Right cardiac atrium (tissue), 5 donors: ENCODE measurements around the gene GABPB2. TPM values are rescaled to one million over a fixed set of nuclear protein-coding genes. Genes with fewer than 3 reads are reported as not detected.
"Not testable (repeated sequence)": the region's sequence is repeated elsewhere in the genome, so short reads cannot be mapped to it uniquely, and the experiment has no call there.

Experiments used
- ATAC-seq, 2 donors: fragments of 200-7000 bp; cut with Tn5 transposase; one replicate each; pipeline versions ENCODE4 v1.8.0 to v1.9.1; 2020; ENCODE audit warnings: moderate library complexity in 2 of 2, mild to moderate bottlenecking in 1 of 2
- DNase-seq, 3 donors: peaks; one replicate each; pipeline ENCODE4 v3.0.0-alpha.2; 2020
- H3K27ac ChIP-seq: one replicate; pipeline ENCODE4 v1.5.1; 2013; ENCODE audit warnings: mild to moderate bottlenecking, low read length, control low read depth, moderate library complexity
- H3K27me3 ChIP-seq: one replicate; pipeline ENCODE4 v1.6.1; 2013; ENCODE audit not compliant: control insufficient read depth, insufficient read depth
- H3K4me1 ChIP-seq: one replicate; pipeline ENCODE4 v1.6.1; 2013; ENCODE audit warnings: low read length; ENCODE audit not compliant: control insufficient read depth, insufficient read depth
- H3K4me3 ChIP-seq: one replicate; pipeline ENCODE4 v1.5.1; 2013; ENCODE audit warnings: low read length, control low read depth
- H3K9me3 ChIP-seq: one replicate; pipeline ENCODE4 v1.6.1; 2013; ENCODE audit warnings: low read length; ENCODE audit not compliant: control insufficient read depth
- WGBS: extraction: QIAGEN DNeasy Blood & Tissue Kit; methylation state at CpG from one replicate; pipeline ENCODE4 v1.1.7; 2013; 5-methylcytosine and 5-hydroxymethylcytosine counted together
- intact Hi-C, 4 donors: fragments of 100-400 bp; cut with DNase I; formaldehyde crosslinking; loops; one replicate each; pipeline versions ENCODE4 v1.11.0 to v1.14.0; 2022 to 2023
- polyA plus RNA-seq: library from polyadenylated mRNA; stranded (reverse); fragments of 200-250 nt; gene quantifications from one replicate; pipeline ENCODE4 v1.2.3, GENCODE V29; 2013
- total RNA-seq, 4 donors: library from RNA; stranded (reverse); fragmentation: NEBNext Ultra II Directional; extraction: Animal tissue kit (Norgen Biotek cat#: 25700); gene quantifications; one replicate each; pipeline ENCODE4 v1.2.1, GENCODE V29; 2021
- donor health status: healthy with polysubstance abuse.
- donor health status: DM: no; HTN: yes; CAD: no.
- donor health status: DM: no; HTN: no; CAD: no.
- donor health status: DM: no; HTN: yes; CAD: no; lungs with severe emphysema.
- donor health status: DM: yes; HTN: yes; CAD: no.

GABPB2 gene
- total and polyA plus RNA-seq, 5 donors: 9.8 to 20.3 (median 18.1) TPM

DNA sequence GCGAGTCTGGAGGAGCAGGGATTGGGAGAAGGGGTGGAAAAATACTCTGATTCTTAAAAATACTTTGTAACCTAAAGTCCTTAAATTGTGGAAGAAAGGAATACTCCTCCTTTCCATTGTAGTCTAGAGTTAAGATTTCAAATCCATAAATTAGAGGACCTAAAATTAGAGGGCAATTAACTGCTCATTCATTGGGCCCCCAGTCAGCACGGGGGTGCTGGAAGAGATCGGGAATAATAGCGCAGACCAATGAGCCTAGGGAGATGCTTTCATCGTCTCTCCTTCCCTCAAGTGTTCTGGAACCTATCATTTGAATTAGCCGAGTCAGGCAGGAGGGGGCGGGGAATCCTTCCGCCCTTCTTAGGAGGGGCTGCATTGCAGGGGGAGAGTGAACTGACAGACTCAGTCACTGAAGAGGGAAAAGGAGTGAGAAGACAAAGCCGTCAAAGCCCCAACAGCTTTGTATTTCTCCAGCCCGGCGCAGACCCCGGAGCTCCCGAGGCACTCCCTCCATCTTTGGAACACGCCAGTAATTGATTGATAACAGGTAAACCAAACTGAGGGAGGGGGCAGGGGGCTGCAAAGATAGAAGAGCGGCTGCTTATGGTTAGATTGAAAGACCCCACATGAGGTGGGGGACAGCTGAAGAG lies 10.4 kb upstream of the GABPB2 start, which contains the start of gene MLLT11:
Gene MLLT11, plus strand, starts transcription at position 391 of the 650 bp plus-strand sequence. CDS start 6,828 bp downstream, outside the sequence.
- intact Hi-C loops: no loop called here

DNA sequence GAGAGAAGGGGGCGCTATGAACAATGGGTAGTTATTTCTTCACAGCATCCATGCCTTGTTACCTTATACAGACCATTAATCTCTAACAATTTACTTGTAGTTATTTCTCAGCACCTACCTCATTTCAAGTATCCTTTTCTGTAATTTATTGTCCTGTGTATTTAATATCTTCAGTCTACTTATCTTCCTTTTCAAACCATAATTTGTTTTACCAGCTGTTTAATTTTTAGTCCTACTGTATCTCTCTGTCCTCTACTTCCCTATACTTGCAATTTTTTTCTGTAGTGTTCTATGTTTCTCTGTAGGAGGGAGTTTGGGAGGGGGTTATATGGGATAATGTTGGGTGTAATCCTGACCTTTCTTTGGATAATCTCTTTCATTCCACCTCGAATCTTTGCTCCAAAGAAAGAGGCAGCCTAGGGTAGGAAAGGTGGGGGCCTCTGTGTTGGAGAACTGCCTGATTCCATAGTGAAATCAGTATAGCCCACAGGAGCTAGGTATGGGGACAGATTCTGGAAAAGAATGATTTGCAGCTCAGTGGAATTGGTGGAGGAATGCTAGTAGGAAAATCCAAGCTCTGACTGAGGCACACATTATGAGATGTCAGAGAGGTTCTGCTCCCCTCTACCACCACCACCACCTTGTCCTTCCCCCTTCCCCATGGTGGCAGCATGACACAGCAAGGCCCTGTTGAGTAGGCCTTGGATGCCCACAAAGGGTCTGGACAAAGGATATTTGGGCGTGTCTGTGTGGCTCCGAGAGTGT lies 9.7 kb upstream of the GABPB2 start:
- DNase-seq: no peak
- WGBS: 49% methylated on average over 4 of the region's 4 CpGs
- intact Hi-C loops: no loop called here
- Histone ChIP-seq H3K27me3 (no peaks in the 10 kb centered on the region), H3K27ac (peak overlapping the region; percentile 65), H3K4me1 (peaks cover 9% of the 10 kb centered on the region), H3K4me3 (peak overlapping the region; percentile 84), H3K9me3 (no peaks in the 10 kb centered on the region)
- ATAC-seq: no peak

More for the DNA sequence above, 10.4 kb upstream of the GABPB2 start, which contains the start of gene MLLT11:
- 1% methylated on average over 15 of the region's 15 CpGs for WGBS
- peaks cover 12% of the 10 kb centered on the region for H3K4me1 ChIP-seq
- H3K4me3 ChIP-seq: peak within 1 kb of the TSS; percentile 84
- H3K27ac ChIP-seq: peak within 1 kb of the TSS; percentile 86
- H3K27me3 ChIP-seq: no peaks in the 10 kb centered on the region
- no peaks in the 10 kb centered on the region for H3K9me3 ChIP-seq
- ATAC-seq (peak; percentile 49 to 50), DNase-seq (peak; percentile 69 to 78 (median 74))

- DNase-seq (no peak), ATAC-seq (no peak)
- H3K4me1 ChIP-seq: peaks cover 6% of the 10 kb centered on the region
- 78% methylated on average over 2 of the region's 2 CpGs for WGBS
- no peaks in the 10 kb centered on the region for H3K9me3 ChIP-seq
- H3K4me3 ChIP-seq: no peak overlapping the region
- H3K27me3 ChIP-seq: no peaks in the 10 kb centered on the region
- no peak overlapping the region for H3K27ac ChIP-seq
- intact Hi-C loops: no loop called here
Observed at GRCh38 chr1:151061704-151062103, 8.9 kb upstream of the GABPB2 start.

GRCh38 chr1:151062741-151063371 lies 7.7 kb upstream of the GABPB2 start:
- Histone ChIP-seq H3K27ac (no peak overlapping the region), H3K27me3 (no peaks in the 10 kb centered on the region), H3K9me3 (no peaks in the 10 kb centered on the region), H3K4me3 (no peak overlapping the region), H3K4me1 (peaks cover 1% of the 10 kb centered on the region)
- no peak for ATAC-seq
- no peak for DNase-seq
- WGBS: 57% methylated on average over 3 of the region's 3 CpGs
- intact Hi-C loops: no loop called here

DNA sequence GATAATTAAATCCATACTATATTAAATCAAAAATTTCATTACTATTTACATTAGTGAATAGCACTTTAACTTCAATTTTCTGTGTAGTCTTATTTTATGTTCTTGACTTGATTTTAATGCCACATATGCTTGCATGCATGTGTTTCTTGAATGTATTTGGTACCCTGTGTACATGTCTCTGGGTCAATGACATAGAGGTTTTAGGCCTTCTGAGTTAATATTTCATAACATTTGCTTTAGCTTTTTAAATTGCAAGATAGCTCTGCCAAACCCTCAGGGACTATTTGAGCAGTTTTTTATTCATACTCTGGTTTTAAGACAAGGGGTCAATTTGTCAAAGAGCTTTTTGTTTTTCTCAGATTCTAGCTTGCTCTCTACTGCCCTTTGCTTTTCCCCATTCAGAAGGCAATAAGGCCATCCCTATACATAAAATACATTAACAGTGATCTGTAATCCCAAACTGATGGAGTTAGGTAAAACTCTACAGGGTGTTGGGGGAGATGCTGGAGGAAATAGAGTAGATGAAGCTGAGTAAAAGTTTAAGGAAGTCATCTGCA lies 5.4 kb upstream of the GABPB2 start:
- DNase-seq (no peak), ATAC-seq (no peak)
- Histone ChIP-seq H3K9me3 (no peaks in the 10 kb centered on the region), H3K4me3 (no peak overlapping the region), H3K4me1 (no peaks in the 10 kb centered on the region), H3K27ac (no peak overlapping the region), H3K27me3 (no peaks in the 10 kb centered on the region)
- intact Hi-C loops: no loop called here

DNA sequence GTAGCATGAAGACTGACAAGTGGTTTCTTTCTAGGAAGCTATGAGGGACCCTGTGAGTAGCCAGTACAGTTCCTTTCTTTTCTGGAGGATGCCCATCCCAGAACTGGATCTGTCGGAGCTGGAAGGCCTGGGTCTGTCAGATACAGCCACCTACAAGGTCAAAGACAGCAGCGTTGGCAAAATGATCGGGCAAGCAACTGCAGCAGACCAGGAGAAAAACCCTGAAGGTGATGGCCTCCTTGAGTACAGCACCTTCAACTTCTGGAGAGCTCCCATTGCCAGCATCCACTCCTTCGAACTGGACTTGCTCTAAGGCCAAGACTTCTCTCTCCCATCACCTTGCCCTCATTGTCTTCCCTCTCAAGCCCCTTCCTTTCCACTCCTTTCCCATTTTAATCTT lies 3.4 kb upstream of the GABPB2 start:
- no peak overlapping the region for H3K27ac ChIP-seq
- no peaks in the 10 kb centered on the region for H3K9me3 ChIP-seq
- no peaks in the 10 kb centered on the region for H3K27me3 ChIP-seq
- H3K4me1 ChIP-seq: no peaks in the 10 kb centered on the region
- H3K4me3 ChIP-seq: no peak overlapping the region
- intact Hi-C loops: no loop called here
- ATAC-seq (no peak), DNase-seq (no peak)
- 86% methylated on average over 4 of the region's 4 CpGs for WGBS

DNA sequence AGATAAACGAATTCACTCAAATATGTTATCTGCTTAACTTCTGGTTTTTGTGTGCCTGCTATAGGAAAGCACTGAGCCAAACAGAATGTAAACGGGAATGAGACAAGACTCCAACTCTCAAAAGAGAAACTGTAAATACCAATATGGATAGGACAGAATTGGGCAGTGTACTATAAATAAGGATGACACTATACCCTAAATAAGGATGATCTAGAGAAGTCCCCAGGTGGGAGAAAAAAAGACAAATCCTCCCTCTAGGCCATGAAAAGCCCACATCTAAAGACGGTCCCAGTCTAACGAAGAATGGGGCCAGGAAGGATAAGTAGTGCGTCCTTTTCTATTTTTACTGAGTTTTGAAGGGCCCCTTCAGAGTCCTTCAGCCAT lies 1.5 kb upstream of the GABPB2 start:
- WGBS: 80% methylated on average over 5 of the region's 5 CpGs
- H3K27ac ChIP-seq: peak overlapping the region; percentile 60

DNA sequence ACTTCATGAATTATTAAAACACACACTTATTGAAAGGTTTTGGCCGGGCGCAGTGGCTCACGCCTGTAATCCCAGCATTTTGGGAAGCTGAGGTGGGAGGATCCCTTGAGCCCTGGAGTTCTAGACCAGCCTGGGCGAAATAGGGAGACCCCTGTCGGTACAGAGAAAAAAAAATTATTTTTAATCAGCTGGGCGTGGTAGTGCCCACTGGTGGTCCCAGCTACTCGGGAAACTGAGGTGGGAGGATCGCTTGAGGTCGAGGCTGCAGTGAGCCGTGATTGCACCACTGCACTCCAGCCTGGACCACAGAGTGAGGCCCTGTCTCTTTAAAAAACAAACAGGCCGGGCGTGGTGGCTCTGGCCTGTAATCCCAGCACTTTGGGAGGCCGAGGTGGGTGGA lies 1.7 kb downstream of the GABPB2 start:
- H3K4me3 ChIP-seq: no peak overlapping the region
- H3K27ac ChIP-seq: no peak overlapping the region
- ATAC-seq (no peak), DNase-seq (no peak)
- H3K9me3 ChIP-seq: no peaks in the 10 kb centered on the region
- H3K27me3 ChIP-seq: no peaks in the 10 kb centered on the region
- intact Hi-C loops: no loop called here
- WGBS: 79% methylated on average over 13 of the region's 13 CpGs
- no peaks in the 10 kb centered on the region for H3K4me1 ChIP-seq

More for the DNA sequence above, 1.5 kb upstream of the GABPB2 start:
- intact Hi-C loops: no loop called here
- Histone ChIP-seq H3K27me3 (no peaks in the 10 kb centered on the region), H3K9me3 (no peaks in the 10 kb centered on the region), H3K4me3 (no peak overlapping the region), H3K4me1 (no peaks in the 10 kb centered on the region)
- DNase-seq: no peak
- no peak for ATAC-seq

GRCh38 chr1:151085953-151086559 lies 15.5 kb downstream of the GABPB2 start:
- WGBS: 79% methylated on average over 4 of the region's 4 CpGs
- H3K27me3 ChIP-seq: no peaks in the 10 kb centered on the region
- no peak overlapping the region for H3K27ac ChIP-seq
- intact Hi-C loops: no loop called here
- no peaks in the 10 kb centered on the region for H3K4me1 ChIP-seq
- H3K9me3 ChIP-seq: no peaks in the 10 kb centered on the region
- no peak overlapping the region for H3K4me3 ChIP-seq
- no peak for DNase-seq
- no peak for ATAC-seq

DNA sequence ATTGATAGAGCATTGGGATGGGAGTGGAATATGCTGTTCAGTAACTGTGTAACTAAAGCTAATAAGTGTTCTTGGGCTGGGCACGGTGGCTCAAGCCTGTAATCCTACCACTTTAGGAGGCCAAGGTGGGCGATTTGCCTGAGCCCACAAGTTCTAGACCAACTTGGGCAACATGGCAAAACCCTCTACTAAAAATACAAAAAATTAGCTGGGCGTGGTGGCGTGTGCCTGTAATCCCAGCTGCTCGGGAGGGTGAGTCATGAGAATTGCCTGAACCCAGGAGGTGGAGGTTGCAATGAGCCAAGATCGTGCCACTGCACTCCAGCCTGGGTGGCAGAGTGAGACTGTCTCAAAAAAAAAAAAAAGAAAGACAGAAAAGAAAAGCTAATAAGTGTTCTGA lies 26.9 kb downstream of the GABPB2 start:
- not testable (repeated sequence) for H3K4me3 ChIP-seq, H3K27ac ChIP-seq, H3K4me1 ChIP-seq, H3K9me3 ChIP-seq, ATAC-seq, DNase-seq, H3K27me3 ChIP-seq
- 92% methylated on average over 6 of the region's 6 CpGs for WGBS
- intact Hi-C loops: loop anchor here in 1 of 4 donors (5.0 kb wide), 1 partner anchor 60 kb away; the partner anchor contains the start of gene TNFAIP8L2
